ENCODE measurements around the gene LRRC34. TPM values are rescaled to one million over a fixed set of nuclear protein-coding genes. Genes with fewer than 3 reads are reported as not detected.

Gene LRRC34
- total and polyA plus RNA-seq, 9 of the 15 experiments (the other 6 are each of a cell fraction or from before 2014, with no cell fraction given): 0.17 to 0.30 TPM; not detected in 7

DNA sequence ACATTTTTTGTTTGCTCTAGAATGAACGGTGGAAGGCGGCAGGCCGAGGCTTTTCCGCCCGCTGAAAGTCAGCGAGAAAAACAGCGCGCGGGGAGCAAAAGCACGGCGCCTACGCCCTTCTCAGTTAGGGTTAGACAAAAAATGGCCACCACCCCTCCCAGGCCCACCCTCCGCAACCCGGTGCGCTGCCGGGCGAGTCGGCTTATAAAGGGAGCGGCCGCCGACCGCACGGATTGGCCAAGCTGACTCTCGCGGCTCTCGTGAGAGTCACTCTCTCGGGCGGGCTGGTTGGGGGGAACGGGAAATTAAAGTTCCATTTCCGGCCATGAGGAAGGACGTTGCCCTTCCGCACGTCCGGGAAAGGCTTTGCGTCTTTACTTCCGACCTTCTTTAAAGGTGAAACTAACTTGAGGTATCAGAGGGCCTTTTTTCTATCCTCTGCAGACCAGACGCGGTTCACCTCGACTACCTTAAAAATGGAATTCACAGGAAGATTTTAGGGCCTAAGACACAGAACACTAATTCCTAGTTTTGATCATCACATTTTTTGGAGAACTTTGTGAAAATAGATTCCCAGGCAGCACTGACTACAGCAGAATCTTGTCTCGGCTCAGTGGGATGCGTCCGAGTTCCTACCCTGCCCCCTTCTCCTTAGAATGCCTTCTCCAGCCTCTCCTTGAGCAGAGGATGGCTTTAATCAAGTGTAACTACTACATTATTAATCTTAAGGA, 47.7 kb downstream of the LRRC34 start, which contains the start of gene TERC (continued):
- no peak for TF ChIP-seq ZNF699 (CRISPR knock-in tag; IDR thresholded peaks at IDR 0.05; ENCODE audit: insufficient replicate concordance)
- TF ChIP-seq SMARCB1 (IDR thresholded peaks at IDR 0.05; ENCODE audit: insufficient read length, low read depth): no peak
- TF ChIP-seq ELF4 (CRISPR knock-in tag; IDR thresholded peaks at IDR 0.05): peak; percentile 80; the same call in 1 of the 2 replicates
- no peak for TF ChIP-seq DIDO1 (tag; IDR thresholded peaks at IDR 0.05; ENCODE audit: low read depth)
- TF ChIP-seq CBX2 (IDR thresholded peaks at IDR 0.05; ENCODE audit: insufficient read depth, low read length, poor library complexity, severe bottlenecking): no peak
- no peak for TF ChIP-seq MEF2D (tag; conservative IDR thresholded peaks at IDR 0.05; ENCODE audit: low read depth)
- TF ChIP-seq, protein P1, sequence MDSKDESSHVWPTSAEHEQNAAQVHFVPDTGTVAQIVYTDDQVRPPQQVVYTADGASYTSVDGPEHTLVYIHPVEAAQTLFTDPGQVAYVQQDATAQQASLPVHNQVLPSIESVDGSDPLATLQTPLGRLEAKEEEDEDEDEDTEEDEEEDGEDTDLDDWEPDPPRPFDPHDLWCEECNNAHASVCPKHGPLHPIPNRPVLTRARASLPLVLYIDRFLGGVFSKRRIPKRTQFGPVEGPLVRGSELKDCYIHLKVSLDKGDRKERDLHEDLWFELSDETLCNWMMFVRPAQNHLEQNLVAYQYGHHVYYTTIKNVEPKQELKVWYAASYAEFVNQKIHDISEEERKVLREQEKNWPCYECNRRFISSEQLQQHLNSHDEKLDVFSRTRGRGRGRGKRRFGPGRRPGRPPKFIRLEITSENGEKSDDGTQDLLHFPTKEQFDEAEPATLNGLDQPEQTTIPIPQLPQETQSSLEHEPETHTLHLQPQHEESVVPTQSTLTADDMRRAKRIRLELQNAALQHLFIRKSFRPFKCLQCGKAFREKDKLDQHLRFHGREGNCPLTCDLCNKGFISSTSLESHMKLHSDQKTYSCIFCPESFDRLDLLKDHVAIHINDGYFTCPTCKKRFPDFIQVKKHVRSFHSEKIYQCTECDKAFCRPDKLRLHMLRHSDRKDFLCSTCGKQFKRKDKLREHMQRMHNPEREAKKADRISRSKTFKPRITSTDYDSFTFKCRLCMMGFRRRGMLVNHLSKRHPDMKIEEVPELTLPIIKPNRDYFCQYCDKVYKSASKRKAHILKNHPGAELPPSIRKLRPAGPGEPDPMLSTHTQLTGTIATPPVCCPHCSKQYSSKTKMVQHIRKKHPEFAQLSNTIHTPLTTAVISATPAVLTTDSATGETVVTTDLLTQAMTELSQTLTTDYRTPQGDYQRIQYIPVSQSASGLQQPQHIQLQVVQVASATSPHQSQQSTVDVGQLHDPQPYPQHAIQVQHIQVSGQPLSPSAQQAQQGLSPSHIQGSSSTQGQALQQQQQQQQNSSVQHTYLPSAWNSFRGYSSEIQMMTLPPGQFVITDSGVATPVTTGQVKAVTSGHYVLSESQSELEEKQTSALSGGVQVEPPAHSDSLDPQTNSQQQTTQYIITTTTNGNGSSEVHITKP (IDR thresholded peaks at IDR 0.05; ENCODE audit: partially characterized antibody): no peak
- TF ChIP-seq, protein P2, sequence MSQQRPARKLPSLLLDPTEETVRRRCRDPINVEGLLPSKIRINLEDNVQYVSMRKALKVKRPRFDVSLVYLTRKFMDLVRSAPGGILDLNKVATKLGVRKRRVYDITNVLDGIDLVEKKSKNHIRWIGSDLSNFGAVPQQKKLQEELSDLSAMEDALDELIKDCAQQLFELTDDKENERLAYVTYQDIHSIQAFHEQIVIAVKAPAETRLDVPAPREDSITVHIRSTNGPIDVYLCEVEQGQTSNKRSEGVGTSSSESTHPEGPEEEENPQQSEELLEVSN (IDR thresholded peaks at IDR 0.05; ENCODE audit: borderline replicate concordance in 1 of 2, extremely low read depth in 1 of 2, insufficient read depth in 1 of 2, insufficient read length in 1 of 2, low read depth in 1 of 2, low read length in 1 of 2, poor library complexity in 1 of 2, severe bottlenecking in 1 of 2): peak; percentile 61 to 68
- TF ChIP-seq ZNF212 (CRISPR knock-in tag; IDR thresholded peaks at IDR 0.05): peak; percentile 80; the same call in 1 of the 2 replicates
- TF ChIP-seq ZSCAN29 (IDR thresholded peaks at IDR 0.05): no peak
- peak; percentile 97 for TF ChIP-seq POLR2H (tag; IDR thresholded peaks at IDR 0.05; ENCODE audit: low read depth)
- peak; percentile 100 for TF ChIP-seq POLR2G (IDR thresholded peaks at IDR 0.05; ENCODE audit: low read depth, low read length)
- TF ChIP-seq SPI1 (IDR thresholded peaks at IDR 0.05; ENCODE audit: borderline replicate concordance, low read depth, low read length): no peak
- TF ChIP-seq ZNF311 (CRISPR knock-in tag; IDR thresholded peaks at IDR 0.05): no peak
- no peak for TF ChIP-seq KLF10 (CRISPR knock-in tag; IDR thresholded peaks at IDR 0.05)
- TF ChIP-seq CBX5 (IDR thresholded peaks at IDR 0.05; ENCODE audit: borderline replicate concordance, low read depth): no peak
